Mesothelial cell of epicardium (in vitro differentiated cells): ENCODE measurements around the gene MB21D2. TPM values are rescaled to one million over a fixed set of nuclear protein-coding genes. Genes with fewer than 3 reads are reported as not detected.

Experiments
- DNase-seq, 2 experiments: peaks; one replicate each; pipeline ENCODE4 v3.0.0; 2021; ENCODE audit warnings: low spot score in 2 of 2; ENCODE audit not compliant: unreplicated experiment in 2 of 2
- H3K27ac Mint-ChIP-seq: 2 replicates; pipeline ENCODE4 v1.8.0; 2021; ENCODE audit warnings: mixed read lengths
- H3K27me3 Mint-ChIP-seq: 2 replicates; pipeline ENCODE4 v1.8.0; 2021; ENCODE audit warnings: low read depth, mixed read lengths
- H3K36me3 Mint-ChIP-seq: 2 replicates; pipeline ENCODE4 v1.8.0; 2021; ENCODE audit warnings: mixed read lengths
- H3K4me1 Mint-ChIP-seq: 2 replicates; pipeline ENCODE4 v1.8.0; 2021; ENCODE audit warnings: mixed read lengths
- H3K4me3 Mint-ChIP-seq: 2 replicates; pipeline ENCODE4 v1.8.0; 2021; ENCODE audit warnings: mild to moderate bottlenecking, moderate library complexity, mixed read lengths
- H3K9me3 Mint-ChIP-seq: 2 replicates; pipeline ENCODE4 v1.8.0; 2021; ENCODE audit warnings: mixed read lengths
- total RNA-seq: library from RNA; stranded (reverse); gene quantifications from 3 replicates; pipeline ENCODE4 v1.2.1, GENCODE V29; 2021
- TF ChIP-seq, protein P1 (sequence below): fragments of 200-600 bp; sonication (generic); IDR thresholded peaks from one replicate; pipeline ENCODE4 v1.5.0; 2021; ENCODE audit warnings: antibody characterized with exemption; ENCODE audit not compliant: unreplicated experiment

The MB21D2 gene
- total RNA-seq, 1 donor from 2014 or later: 8.5 TPM

DNA sequence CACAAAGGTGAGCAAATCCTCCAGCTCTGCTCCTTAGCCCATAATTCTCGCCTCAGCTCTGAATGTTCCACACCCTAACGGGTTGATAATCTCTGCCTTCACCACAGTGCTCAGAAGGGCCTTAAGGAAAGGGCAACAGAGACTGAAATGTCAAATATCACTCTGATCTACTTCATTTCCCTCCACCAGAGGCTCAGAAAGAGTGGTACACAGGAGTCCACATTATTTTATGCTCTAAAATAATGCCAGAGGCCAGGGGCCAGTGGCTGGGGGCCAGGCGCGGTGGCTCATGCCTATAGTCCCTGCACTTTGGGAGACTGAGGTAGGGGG, 72.2 kb downstream of the MB21D2 start:
- Mint-ChIP-seq H3K27ac (no peak overlapping the region), H3K4me3 (no peak overlapping the region), H3K36me3 (no peaks in the 10 kb centered on the region), H3K9me3 (no peaks in the 10 kb centered on the region), H3K27me3 (no peaks in the 10 kb centered on the region), H3K4me1 (peaks cover 31% of the 10 kb centered on the region)
- TF ChIP-seq, protein P1, sequence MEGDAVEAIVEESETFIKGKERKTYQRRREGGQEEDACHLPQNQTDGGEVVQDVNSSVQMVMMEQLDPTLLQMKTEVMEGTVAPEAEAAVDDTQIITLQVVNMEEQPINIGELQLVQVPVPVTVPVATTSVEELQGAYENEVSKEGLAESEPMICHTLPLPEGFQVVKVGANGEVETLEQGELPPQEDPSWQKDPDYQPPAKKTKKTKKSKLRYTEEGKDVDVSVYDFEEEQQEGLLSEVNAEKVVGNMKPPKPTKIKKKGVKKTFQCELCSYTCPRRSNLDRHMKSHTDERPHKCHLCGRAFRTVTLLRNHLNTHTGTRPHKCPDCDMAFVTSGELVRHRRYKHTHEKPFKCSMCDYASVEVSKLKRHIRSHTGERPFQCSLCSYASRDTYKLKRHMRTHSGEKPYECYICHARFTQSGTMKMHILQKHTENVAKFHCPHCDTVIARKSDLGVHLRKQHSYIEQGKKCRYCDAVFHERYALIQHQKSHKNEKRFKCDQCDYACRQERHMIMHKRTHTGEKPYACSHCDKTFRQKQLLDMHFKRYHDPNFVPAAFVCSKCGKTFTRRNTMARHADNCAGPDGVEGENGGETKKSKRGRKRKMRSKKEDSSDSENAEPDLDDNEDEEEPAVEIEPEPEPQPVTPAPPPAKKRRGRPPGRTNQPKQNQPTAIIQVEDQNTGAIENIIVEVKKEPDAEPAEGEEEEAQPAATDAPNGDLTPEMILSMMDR: no peak
- no peak for DNase-seq

GRCh38 chr3:192844836-192845525, 72.7 kb downstream of the MB21D2 start:
- Mint-ChIP-seq H3K27me3 (no peaks in the 10 kb centered on the region), H3K9me3 (no peaks in the 10 kb centered on the region), H3K4me1 (peaks cover 28% of the 10 kb centered on the region), H3K27ac (no peak overlapping the region), H3K4me3 (no peak overlapping the region), H3K36me3 (no peaks in the 10 kb centered on the region)
- TF ChIP-seq, protein P1: no peak
- DNase-seq: no peak

GRCh38 chr3:192844486-192844765, 73.2 kb downstream of the MB21D2 start:
- TF ChIP-seq, protein P1: no peak
- H3K36me3 Mint-ChIP-seq: no peaks in the 10 kb centered on the region
- peaks cover 32% of the 10 kb centered on the region for H3K4me1 Mint-ChIP-seq
- H3K4me3 Mint-ChIP-seq: no peak overlapping the region
- DNase-seq: no peak
- H3K27ac Mint-ChIP-seq: no peak overlapping the region
- no peaks in the 10 kb centered on the region for H3K9me3 Mint-ChIP-seq
- no peaks in the 10 kb centered on the region for H3K27me3 Mint-ChIP-seq

- Mint-ChIP-seq H3K4me1 (peaks cover 32% of the 10 kb centered on the region), H3K36me3 (no peaks in the 10 kb centered on the region), H3K9me3 (no peaks in the 10 kb centered on the region), H3K27me3 (no peaks in the 10 kb centered on the region), H3K4me3 (no peak overlapping the region), H3K27ac (no peak overlapping the region)
- TF ChIP-seq, protein P1: no peak
- no peak for DNase-seq
Measured at GRCh38 chr3:192843723-192844485, 73.8 kb downstream of the MB21D2 start.

- Mint-ChIP-seq H3K36me3 (peaks cover 2% of the 10 kb centered on the region), H3K4me1 (peaks cover 26% of the 10 kb centered on the region), H3K27ac (no peak overlapping the region), H3K27me3 (no peaks in the 10 kb centered on the region), H3K9me3 (no peaks in the 10 kb centered on the region), H3K4me3 (no peak overlapping the region)
- DNase-seq: no peak
- TF ChIP-seq, protein P1: no peak
Measured at GRCh38 chr3:192843119-192843518, 74.5 kb downstream of the MB21D2 start.
